ENCODE data around the gene RFNG.

The RFNG gene

DNA sequence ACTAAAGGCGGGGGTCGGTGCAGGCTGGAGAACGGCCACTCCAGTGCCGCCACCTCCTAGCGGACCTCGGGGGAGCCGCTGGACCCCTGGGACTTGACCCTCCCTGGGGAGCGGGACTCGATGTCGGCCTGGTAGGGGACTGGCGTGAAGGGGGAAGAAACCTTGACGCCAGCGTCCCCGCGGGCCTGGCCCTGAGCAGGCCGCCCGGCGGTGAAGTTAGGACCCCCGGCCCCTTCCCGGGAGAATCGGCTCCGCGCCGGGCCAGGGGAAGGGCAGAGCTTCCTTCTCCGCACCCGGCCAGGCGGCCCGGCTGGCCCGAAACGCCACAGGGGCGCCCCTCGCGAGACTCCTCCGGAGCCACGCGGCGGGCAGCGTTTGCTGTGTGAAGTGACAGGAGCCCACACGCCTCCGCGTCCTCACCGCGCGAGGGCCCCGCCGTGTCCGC, 13.6 kb upstream of the RFNG start:
- TF ChIP-seq, protein P1, sequence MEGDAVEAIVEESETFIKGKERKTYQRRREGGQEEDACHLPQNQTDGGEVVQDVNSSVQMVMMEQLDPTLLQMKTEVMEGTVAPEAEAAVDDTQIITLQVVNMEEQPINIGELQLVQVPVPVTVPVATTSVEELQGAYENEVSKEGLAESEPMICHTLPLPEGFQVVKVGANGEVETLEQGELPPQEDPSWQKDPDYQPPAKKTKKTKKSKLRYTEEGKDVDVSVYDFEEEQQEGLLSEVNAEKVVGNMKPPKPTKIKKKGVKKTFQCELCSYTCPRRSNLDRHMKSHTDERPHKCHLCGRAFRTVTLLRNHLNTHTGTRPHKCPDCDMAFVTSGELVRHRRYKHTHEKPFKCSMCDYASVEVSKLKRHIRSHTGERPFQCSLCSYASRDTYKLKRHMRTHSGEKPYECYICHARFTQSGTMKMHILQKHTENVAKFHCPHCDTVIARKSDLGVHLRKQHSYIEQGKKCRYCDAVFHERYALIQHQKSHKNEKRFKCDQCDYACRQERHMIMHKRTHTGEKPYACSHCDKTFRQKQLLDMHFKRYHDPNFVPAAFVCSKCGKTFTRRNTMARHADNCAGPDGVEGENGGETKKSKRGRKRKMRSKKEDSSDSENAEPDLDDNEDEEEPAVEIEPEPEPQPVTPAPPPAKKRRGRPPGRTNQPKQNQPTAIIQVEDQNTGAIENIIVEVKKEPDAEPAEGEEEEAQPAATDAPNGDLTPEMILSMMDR (IDR thresholded peaks at IDR 0.05), result no peak

DNA sequence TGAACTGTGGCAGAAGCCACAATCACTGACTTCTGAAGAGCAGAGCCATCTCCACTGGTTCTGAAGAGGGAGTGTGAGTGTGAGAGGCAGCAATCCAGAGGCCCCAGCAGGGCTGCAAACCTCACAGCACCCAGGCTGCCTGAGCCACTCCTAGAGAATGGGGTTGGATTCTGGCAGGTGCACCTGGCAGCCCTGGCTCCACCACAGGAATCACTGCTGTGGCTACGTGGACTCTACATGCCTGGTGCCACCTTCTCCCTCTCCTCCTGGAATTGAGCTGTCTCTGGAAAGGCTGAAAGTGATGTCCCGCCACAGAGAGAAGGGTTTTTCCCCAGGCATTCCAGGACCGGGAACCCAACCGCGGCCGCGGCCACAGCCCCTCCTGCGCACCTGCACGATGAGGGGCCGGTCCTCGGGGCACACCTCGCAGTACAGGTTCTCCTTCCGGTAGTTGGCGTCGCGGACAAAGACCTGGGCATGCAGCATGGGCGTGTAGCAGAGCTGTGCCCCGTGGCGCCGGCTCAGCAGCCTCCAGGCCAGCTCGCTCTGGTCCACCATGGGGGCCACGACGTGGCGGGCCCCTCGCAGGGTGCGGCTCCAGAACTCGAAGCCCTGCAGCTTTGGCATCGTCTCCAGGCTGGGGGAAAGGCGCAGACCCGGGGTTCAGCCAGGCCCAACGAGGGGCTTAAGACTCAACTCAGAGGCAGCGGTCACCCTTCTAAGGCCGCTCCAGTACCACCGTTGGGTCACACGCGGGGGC, 13.0 kb upstream of the RFNG start:
- TF ChIP-seq, protein P1 (IDR thresholded peaks at IDR 0.05), result no peak

DNA sequence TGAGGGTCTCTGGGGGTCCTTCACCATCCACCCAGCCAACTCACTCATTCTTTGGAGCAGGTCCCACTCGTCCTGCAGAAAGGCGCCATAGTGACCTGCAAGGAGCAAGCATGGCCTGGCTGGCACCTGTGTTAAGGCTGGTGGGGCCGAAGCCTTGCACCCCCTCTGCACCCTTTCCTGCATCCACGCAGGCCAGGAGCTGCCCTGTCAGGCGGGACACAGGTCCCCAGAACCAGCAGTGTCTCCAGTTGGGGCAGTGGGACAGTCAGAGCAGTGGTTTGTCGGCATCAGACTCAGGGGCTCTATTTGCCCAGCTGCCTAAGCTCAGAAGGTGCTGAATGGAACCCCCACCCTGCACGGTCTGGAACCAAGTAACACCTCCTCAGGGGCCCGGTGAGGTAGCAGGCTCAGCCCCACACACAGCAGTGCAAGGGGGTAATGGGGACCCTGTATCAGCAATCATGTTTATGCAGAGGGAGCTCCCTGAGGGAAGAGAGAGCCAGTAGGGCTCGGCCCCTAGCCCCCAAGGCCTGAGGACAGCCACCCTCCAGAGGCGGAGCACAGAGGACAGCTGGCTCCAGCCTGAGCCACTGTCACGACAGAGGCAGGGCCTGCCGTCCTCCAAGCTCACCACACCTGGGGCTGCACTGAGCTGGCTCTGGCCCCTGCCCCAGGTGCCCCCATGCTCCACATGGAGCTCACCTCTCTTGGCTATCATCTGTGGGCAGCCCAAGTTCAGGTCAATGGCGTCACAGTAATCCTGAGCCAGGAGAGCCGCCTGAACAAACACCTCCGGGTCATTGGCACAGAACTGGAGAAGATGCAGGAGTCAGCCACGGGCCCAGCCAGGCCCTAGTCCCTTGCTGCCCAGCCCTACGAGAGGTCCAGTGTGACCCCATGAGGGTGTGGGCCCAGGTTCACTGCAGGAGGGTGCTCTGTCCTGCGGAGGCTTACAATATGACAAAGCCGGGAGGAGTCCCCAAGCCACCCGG, 12.1 kb upstream of the RFNG start:
- TF ChIP-seq, protein P1 (IDR thresholded peaks at IDR 0.05), result no peak

DNA sequence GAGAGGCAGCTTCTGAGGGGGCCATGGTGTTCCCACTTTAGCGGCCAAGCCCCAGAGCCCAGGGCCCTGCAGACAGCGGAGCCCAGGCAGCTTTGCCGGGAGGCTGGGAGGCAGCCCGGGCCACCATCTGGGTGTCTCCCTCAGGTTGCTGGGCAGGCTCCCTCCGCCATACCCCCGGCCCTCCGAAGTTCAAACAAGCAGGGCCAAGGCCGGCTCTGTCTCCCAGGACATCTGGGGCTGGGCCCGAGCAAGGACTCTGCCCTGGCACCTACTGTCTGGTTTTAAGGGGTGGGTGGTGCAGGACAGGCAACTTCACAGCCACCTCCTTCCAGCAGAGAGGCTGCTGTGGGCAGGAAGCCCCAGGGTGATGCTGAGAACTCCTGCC, 11.4 kb upstream of the RFNG start:
- TF ChIP-seq, protein P1 (IDR thresholded peaks at IDR 0.05), result no peak

DNA sequence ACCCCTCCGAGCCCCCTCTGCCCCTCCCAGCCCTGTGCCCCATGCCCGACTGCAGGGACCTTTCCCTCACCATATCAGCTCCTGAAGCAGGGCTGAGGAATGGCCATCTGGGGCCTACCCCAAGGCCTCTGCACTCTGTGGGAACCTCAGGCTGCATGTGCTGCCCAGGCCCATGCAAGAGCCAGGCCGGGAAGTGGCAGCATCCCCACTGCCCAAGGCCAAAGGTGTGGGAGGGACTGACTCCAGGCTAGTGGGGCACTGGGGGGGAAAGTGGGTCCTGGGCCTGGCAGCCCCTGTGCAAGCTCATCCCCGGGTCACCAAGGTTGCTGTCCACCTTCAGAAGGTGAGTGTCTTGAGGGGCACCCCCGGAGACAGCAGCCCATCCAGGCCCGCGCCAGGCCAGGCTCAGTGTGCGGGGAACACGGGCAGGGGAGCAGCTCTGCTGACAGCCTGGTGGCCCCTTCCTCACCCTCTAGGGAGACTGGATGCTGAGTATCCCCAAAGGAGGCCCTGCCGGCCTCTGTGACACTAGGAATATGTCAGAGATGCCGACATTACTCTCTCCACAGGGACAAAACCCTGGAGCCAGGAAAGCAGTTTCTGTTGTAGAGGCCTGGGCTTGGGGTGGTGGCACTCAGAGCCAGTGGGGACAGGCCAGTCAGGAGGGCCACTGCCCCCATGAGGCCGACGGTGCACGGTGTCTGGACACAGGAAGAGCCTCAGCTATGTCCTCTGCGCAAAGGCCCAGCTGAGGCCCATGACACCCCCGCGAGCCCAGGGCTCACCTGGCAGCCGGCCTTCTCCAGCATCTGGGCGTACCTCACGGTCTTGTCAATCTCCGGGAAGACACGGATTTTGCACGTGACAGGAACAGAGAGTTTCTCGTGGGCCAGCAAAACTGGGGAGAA, 10.7 kb upstream of the RFNG start:
- TF ChIP-seq, protein P1 (IDR thresholded peaks at IDR 0.05), result no peak

DNA sequence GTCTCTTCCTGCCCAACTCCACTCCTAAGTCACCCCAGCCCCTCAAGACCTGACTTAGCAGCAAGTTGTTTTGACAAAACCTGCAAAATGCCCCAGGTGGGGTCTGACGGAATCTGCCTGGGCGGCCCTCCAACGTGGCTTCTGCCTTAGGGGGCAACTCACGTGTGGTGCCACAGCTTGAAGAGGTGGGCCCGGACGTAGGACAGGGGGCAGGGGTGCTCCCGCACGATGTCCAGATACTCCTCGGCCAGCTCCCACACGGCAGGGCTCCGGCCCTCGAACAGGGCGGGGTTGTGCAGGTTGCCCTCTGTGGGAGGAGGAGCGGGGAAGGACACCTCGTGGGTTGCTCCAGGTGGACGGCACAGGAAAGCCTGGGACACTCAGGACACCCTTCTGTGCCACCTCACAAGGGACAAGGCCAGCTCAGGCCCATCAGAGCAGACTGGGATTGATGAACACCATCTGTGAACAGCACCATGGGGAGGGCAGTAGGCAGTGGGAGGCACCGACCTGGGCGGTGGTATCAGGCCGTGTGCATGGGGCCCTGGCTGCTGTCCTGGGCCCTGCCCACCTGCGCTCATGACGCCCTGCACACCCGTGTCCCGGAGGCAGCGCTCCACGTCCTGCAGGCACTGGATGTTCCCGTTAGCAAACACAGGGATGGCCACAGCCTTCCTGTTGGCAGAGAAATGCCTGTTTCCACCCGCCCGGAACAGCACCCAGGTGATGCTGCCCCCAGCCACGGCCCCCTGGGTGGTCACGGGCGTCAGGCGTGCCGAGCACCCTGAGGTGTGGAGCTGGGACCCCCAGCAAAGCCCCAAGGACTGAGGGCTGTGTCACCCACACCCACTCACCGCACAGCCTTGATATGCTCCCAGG, 9.7 kb upstream of the RFNG start:
- TF ChIP-seq, protein P1 (IDR thresholded peaks at IDR 0.05), result no peak

All from LNCAP (cell line).